ENCODE results near the gene GATA2.
A peak's percentile ranks its signal among the peaks of the same experiment; 100 is the strongest.

Gene GATA2

GRCh38 chr3:128503164-128503651 lies 10.2 kb upstream of the GATA2 start:
- DNase-seq (ENCODE audit: low spot score): no peak
- TF ChIP-seq, protein P1, sequence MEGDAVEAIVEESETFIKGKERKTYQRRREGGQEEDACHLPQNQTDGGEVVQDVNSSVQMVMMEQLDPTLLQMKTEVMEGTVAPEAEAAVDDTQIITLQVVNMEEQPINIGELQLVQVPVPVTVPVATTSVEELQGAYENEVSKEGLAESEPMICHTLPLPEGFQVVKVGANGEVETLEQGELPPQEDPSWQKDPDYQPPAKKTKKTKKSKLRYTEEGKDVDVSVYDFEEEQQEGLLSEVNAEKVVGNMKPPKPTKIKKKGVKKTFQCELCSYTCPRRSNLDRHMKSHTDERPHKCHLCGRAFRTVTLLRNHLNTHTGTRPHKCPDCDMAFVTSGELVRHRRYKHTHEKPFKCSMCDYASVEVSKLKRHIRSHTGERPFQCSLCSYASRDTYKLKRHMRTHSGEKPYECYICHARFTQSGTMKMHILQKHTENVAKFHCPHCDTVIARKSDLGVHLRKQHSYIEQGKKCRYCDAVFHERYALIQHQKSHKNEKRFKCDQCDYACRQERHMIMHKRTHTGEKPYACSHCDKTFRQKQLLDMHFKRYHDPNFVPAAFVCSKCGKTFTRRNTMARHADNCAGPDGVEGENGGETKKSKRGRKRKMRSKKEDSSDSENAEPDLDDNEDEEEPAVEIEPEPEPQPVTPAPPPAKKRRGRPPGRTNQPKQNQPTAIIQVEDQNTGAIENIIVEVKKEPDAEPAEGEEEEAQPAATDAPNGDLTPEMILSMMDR (IDR thresholded peaks at IDR 0.05; ENCODE audit: extremely low read depth, insufficient read depth, missing control alignments): peak; percentile 11
- in situ Hi-C loops (cut with MboI; ENCODE audit: low pct_unique_long_range_greater_than_20kb, low sequenced_read_pairs, unreplicated experiment): no loop called here

DNA sequence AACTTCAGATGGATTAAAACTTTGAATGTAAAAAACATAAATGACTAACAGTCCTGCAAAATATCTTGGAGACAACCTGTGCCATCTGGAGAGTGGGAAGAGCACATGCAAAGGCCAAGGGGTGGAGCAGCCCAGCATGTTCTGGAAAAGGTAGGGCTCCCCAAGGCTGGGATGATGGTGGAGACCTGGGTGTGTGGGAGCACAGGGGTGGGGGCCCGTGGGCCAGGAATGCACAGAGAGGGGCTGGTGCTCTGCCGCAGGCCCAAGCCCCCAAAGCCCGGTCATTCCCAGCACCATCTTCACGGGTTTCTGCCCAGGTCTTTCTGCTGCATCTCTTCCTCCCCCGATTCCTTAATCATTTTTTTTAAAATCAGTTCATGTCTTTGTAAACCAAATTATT lies 9.7 kb upstream of the GATA2 start:
- in situ Hi-C loops (cut with MboI; ENCODE audit: low pct_unique_long_range_greater_than_20kb, low sequenced_read_pairs, unreplicated experiment): no loop called here
- DNase-seq (ENCODE audit: low spot score): no peak
- TF ChIP-seq, protein P1 (IDR thresholded peaks at IDR 0.05; ENCODE audit: extremely low read depth, insufficient read depth, missing control alignments): no peak

- in situ Hi-C loops (cut with MboI; ENCODE audit: low pct_unique_long_range_greater_than_20kb, low sequenced_read_pairs, unreplicated experiment): no loop called here
- no peak for DNase-seq (ENCODE audit: low spot score)
- TF ChIP-seq, protein P1 (IDR thresholded peaks at IDR 0.05; ENCODE audit: extremely low read depth, insufficient read depth, missing control alignments): no peak
Observed at GRCh38 chr3:128501431-128501830, 8.4 kb upstream of the GATA2 start.

GRCh38 chr3:128500556-128500955 lies 7.6 kb upstream of the GATA2 start:
- DNase-seq (ENCODE audit: low spot score): no peak
- in situ Hi-C loops (cut with MboI; ENCODE audit: low pct_unique_long_range_greater_than_20kb, low sequenced_read_pairs, unreplicated experiment): no loop called here
- TF ChIP-seq, protein P1 (IDR thresholded peaks at IDR 0.05; ENCODE audit: extremely low read depth, insufficient read depth, missing control alignments): no peak

GRCh38 chr3:128499724-128500275 lies 6.8 kb upstream of the GATA2 start:
- in situ Hi-C loops (cut with MboI; ENCODE audit: low pct_unique_long_range_greater_than_20kb, low sequenced_read_pairs, unreplicated experiment): loop anchor here (25.0 kb wide), 1 partner anchor 412 kb away; no protein-coding TSS in a partner anchor
- TF ChIP-seq, protein P1 (IDR thresholded peaks at IDR 0.05; ENCODE audit: extremely low read depth, insufficient read depth, missing control alignments): no peak
- no peak for DNase-seq (ENCODE audit: low spot score)

- TF ChIP-seq, protein P1 (IDR thresholded peaks at IDR 0.05; ENCODE audit: extremely low read depth, insufficient read depth, missing control alignments): no peak
- in situ Hi-C loops (cut with MboI; ENCODE audit: low pct_unique_long_range_greater_than_20kb, low sequenced_read_pairs, unreplicated experiment): loop anchor here (25.0 kb wide), 1 partner anchor 412 kb away; no protein-coding TSS in a partner anchor
- no peak for DNase-seq (ENCODE audit: low spot score)
Observed at GRCh38 chr3:128498901-128499530, 6.0 kb upstream of the GATA2 start.

Data from GM13977 (cell line).